AG04449 (cell line): ENCODE data around the gene LMO4.

Experiments
- CTCF ChIA-PET: fragments of 350-600 bp; formaldehyde crosslinking; extraction: SDS; loops from one replicate; lab custom pipeline; 2021; ENCODE audit warnings: antibody characterized with exemption; lab: Yijun Ruan, JAX
- POLR2A ChIA-PET: fragments of 400-600, 350-600 bp; formaldehyde crosslinking; extraction: SDS; loops from one replicate; lab custom pipeline; 2020; ENCODE audit warnings: antibody characterized with exemption, inconsistent platforms; lab: Yijun Ruan, JAX
- DNase-seq: peaks from one replicate; pipeline ENCODE4 v3.0.0-alpha.2; 2010; ENCODE audit warnings: low read depth, low spot score
- H3K4me3 ChIP-seq: 2 replicates; pipeline ENCODE4 v1.5.1; 2011; ENCODE audit warnings: low read depth, mild to moderate bottlenecking, control low read depth, low read length
- TF ChIP-seq, protein P1 (sequence below): IDR thresholded peaks from one replicate; pipeline ENCODE4 v1.5.1; 2011; ENCODE audit warnings: mild to moderate bottlenecking, moderate library complexity, low read length, control low read depth, inconsistent platforms; ENCODE audit not compliant: insufficient read depth; ENCODE audit errors: missing control alignments

Gene LMO4

DNA sequence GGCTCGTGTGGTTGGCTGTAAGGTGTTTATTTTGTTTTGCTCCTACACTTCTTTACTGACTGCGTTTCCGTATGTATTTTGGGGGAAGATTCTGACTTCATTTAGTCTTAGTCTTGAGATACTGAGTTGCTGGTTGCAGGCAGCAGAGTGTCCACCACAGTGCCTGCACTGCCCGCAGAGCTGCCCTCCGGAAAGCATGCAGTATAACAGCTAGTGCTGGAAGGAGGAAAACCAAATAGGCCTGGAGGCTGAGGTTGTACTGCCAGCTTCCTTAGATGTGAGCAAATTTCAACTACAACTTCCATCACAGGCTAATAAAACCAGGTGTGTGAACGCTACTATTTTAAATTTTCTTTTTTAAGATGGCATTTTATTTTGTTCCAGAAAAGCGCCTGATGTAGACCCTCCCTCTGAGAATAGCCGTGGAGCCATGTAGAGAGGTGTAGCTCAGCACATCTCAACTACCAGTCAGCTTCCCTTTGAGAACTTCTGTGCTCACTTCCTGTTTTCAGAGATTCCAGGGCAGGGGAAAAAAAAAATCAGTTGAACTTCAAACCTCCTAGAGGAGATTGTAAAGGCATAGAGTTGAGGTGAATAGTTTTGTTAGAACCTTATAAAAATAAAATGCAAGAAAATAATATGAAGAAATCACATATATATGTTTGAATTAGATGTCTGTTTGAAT lies 17.6 kb downstream of the LMO4 start:
- POLR2A ChIA-PET, result no interaction called here
- no peak for DNase-seq
- TF ChIP-seq, protein P1, sequence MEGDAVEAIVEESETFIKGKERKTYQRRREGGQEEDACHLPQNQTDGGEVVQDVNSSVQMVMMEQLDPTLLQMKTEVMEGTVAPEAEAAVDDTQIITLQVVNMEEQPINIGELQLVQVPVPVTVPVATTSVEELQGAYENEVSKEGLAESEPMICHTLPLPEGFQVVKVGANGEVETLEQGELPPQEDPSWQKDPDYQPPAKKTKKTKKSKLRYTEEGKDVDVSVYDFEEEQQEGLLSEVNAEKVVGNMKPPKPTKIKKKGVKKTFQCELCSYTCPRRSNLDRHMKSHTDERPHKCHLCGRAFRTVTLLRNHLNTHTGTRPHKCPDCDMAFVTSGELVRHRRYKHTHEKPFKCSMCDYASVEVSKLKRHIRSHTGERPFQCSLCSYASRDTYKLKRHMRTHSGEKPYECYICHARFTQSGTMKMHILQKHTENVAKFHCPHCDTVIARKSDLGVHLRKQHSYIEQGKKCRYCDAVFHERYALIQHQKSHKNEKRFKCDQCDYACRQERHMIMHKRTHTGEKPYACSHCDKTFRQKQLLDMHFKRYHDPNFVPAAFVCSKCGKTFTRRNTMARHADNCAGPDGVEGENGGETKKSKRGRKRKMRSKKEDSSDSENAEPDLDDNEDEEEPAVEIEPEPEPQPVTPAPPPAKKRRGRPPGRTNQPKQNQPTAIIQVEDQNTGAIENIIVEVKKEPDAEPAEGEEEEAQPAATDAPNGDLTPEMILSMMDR, result no peak
- no peak overlapping the region for H3K4me3 ChIP-seq
- CTCF ChIA-PET, result interaction anchor here (1.0 to 3.7 kb wide), 2 partner anchors 11 to 215 kb away, joined by 3 to 17 read pairs; no protein-coding TSS in a partner anchor

DNA sequence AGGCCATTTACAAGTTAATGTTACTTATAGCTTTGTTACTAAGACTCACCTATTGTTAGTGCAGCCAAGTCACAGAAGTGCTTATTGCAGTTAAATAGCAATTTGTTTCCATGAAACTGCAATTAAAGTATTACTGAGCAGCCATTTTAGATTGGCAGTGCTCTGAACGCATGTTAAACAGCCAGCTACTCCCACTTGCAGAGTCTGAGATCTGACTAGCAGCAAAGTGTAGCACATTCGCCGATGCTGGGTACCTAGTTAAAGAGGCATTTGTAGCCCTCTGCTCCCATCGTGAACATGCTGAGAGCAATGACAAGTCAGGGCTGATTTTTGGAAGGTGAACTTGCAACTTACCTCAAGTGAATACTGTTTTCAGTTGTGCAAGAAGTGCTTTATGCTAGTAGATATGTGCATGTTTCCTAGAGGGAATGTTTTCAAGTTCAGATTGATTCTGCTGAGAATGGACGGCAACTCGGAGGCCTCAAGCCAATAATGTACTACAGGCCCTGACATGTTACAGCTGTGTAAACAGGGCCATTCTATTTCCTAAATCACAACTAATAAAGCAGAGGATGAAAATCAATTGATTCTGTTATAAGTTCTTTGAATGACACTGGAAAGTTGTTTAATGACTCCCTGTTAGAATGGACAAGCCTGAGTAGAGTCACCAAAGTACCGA lies 19.8 kb downstream of the LMO4 start:
- no peak overlapping the region for H3K4me3 ChIP-seq
- TF ChIP-seq, protein P1, result no peak
- DNase-seq, result no peak
- ChIA-PET CTCF (interaction anchor here (1.3 kb wide), 1 partner anchor 13 kb away, joined by 3 read pairs; no protein-coding TSS in a partner anchor), POLR2A (interaction anchor here (0.6 kb wide), 1 partner anchor 134 kb away, joined by 5 read pairs; no protein-coding TSS in a partner anchor)

DNA sequence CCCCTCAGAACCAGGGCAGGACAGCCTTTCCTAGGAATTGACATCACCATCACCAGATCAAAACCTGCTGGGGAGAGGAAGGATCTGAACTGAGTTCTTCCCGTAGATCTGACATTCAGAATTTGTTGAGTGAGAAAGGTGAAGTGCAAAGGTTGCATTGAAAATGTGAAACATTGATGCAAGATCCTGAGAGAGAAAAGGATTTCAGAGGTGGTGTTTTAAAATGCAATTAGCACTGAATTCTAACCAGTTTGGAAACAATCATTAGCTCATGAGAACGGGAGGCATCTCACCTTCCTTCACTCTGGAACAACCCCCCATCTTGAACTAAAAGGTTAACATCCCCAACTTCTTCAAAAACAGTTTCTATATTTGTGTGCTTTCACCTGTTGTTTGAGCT lies 20.4 kb downstream of the LMO4 start:
- ChIA-PET CTCF (interaction anchor here (1.3 kb wide), 1 partner anchor 13 kb away, joined by 3 read pairs; no protein-coding TSS in a partner anchor), POLR2A (no interaction called here)
- no peak overlapping the region for H3K4me3 ChIP-seq
- no peak for DNase-seq
- TF ChIP-seq, protein P1, result no peak

DNA sequence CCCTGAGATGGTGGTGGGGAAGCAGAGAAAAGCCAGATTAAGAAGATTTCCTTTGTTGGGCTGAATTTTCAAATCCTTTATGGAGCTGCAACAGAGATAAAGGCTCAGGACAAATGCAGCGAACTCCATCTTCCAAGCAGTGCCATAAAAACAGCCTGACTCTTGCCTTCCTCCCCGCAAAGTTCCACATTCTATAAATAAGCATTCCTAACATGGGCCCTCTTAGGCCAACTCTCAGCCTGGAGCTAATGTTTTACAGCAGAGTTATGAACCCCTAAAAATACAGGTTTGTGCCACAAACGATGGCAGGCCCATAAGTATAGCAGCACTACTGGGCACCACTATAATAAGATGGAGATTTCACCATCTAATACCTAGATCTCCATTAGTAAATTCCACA lies 27.2 kb downstream of the LMO4 start:
- no peak for DNase-seq
- H3K4me3 ChIP-seq, result no peak overlapping the region
- TF ChIP-seq, protein P1, result no peak
- ChIA-PET POLR2A (no interaction called here), CTCF (no interaction called here)

DNA sequence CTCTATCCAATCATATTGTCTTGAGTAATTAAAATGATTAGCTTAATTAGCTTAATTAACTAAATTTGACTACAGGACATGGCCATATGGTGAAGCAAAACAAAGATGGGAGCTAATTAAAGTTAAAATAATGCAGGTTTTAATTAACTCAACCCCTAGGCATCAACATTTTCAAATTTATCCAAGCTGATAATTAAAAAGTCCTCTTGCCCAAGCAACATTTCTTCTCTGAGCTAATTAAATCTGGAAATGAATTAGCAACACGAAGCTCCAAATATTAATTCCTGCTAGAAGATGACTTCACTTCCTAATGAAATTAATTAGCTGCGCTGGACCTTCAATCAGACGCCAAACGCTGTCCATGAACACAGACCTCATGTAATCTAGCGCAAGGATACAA lies 27.9 kb downstream of the LMO4 start:
- TF ChIP-seq, protein P1, result no peak
- H3K4me3 ChIP-seq, result no peak overlapping the region
- CTCF ChIA-PET, result no interaction called here
- DNase-seq, result no peak
- POLR2A ChIA-PET, result no interaction called here

GRCh38 chr1:87358219-87358618 lies 29.5 kb downstream of the LMO4 start:
- ChIA-PET CTCF (interaction anchor here (0.6 kb wide), 1 partner anchor 21 kb away, joined by 3 read pairs; no protein-coding TSS in a partner anchor), POLR2A (no interaction called here)
- DNase-seq, result no peak
- no peak overlapping the region for H3K4me3 ChIP-seq
- TF ChIP-seq, protein P1, result no peak
